Measurements from ENCODE around the gene MAML2.

Gene MAML2

GRCh38 chr11:96098511-96099241, 244.3 kb downstream of the MAML2 start:
- no peak for DNase-seq (ENCODE audit: low read depth)
- H3K4me3 ChIP-seq (ENCODE audit: low read depth, low read length) = no peak overlapping the region

GRCh38 chr11:96097844-96098421, 245.1 kb downstream of the MAML2 start:
- DNase-seq (ENCODE audit: low read depth) = no peak
- no peak for TF ChIP-seq CTCF (IDR thresholded peaks at IDR 0.05; ENCODE audit: low read depth, low read length, missing control alignments)
- no peak overlapping the region for H3K4me3 ChIP-seq (ENCODE audit: low read depth, low read length)

More at GRCh38 chr11:96098511-96099241, 244.3 kb downstream of the MAML2 start:
- TF ChIP-seq CTCF (IDR thresholded peaks at IDR 0.05; ENCODE audit: low read depth, low read length, missing control alignments) = no peak

- no peak overlapping the region for H3K4me3 ChIP-seq (ENCODE audit: low read depth, low read length)
- no peak for DNase-seq (ENCODE audit: low read depth)
- TF ChIP-seq CTCF (IDR thresholded peaks at IDR 0.05; ENCODE audit: low read depth, low read length, missing control alignments) = no peak
These were observed 246.6 kb downstream of the MAML2 start for GRCh38 chr11:96096360-96096759.

GRCh38 chr11:96095884-96096303, 247.1 kb downstream of the MAML2 start:
- no peak for DNase-seq (ENCODE audit: low read depth)

GRCh38 chr11:96094156-96094555, 248.8 kb downstream of the MAML2 start:
- no peak for DNase-seq (ENCODE audit: low read depth)
- TF ChIP-seq CTCF (IDR thresholded peaks at IDR 0.05; ENCODE audit: low read depth, low read length, missing control alignments) = no peak
- no peak overlapping the region for H3K4me3 ChIP-seq (ENCODE audit: low read depth, low read length)

More at GRCh38 chr11:96095884-96096303, 247.1 kb downstream of the MAML2 start:
- no peak overlapping the region for H3K4me3 ChIP-seq (ENCODE audit: low read depth, low read length)
- no peak for TF ChIP-seq CTCF (IDR thresholded peaks at IDR 0.05; ENCODE audit: low read depth, low read length, missing control alignments)

- no peak for DNase-seq (ENCODE audit: low read depth)
- H3K4me3 ChIP-seq (ENCODE audit: low read depth, low read length) = no peak overlapping the region
- no peak for TF ChIP-seq CTCF (IDR thresholded peaks at IDR 0.05; ENCODE audit: low read depth, low read length, missing control alignments)
These were observed 250.5 kb downstream of the MAML2 start for GRCh38 chr11:96092511-96092910.

Measured in GM12864 (cell line).